ENCODE measurements around the gene FADS3.

Gene FADS3

DNA sequence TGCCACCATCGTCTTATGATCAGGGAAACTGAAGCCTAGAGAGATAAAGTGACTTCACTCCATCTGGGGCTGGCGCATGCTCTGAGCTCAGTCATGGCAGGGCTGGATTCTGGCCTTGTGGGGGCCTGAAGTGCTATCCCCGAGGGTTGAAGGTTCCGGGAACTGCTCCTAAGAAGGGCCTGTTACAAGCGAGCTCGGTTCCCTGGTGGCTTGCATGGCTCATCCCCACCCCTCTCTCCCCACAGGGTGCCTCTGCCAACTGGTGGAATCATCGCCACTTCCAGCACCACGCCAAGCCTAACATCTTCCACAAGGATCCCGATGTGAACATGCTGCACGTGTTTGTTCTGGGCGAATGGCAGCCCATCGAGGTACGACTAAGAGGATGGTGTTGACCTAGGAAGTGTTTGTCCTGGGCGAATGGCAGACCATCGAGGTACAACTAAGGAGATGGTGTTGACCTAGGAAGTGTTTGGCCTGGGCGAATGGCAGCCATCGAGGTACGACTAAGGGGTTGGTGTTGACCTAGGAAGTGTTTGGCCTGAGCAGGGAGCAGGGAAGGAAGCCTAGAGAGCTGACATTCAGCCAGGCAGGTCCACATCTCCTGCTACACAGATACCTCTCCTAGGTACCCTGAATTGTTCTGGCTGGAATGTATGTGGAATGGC, 43.3 kb downstream of the FADS3 start:
- no peak for TF ChIP-seq CTCF (IDR thresholded peaks at IDR 0.05; ENCODE audit: low read depth, low read length)
- H3K36me3 ChIP-seq: peaks cover 87% of the 10 kb centered on the region
- no peak overlapping the region for H3K4me3 ChIP-seq (ENCODE audit: low read depth, low read length)
- H3K27me3 ChIP-seq (ENCODE audit: insufficient read depth, low read depth, severe bottlenecking): no peaks in the 10 kb centered on the region
- DNase-seq: no peak
- no peak overlapping the region for H3K27ac ChIP-seq
- no peaks in the 10 kb centered on the region for H3K9me3 ChIP-seq (ENCODE audit: severe bottlenecking)

- TF ChIP-seq CTCF (IDR thresholded peaks at IDR 0.05; ENCODE audit: low read depth, low read length): no peak
- Histone ChIP-seq H3K27ac (no peak overlapping the region), H3K36me3 (peaks cover 88% of the 10 kb centered on the region), H3K27me3 (ENCODE audit: insufficient read depth, low read depth, severe bottlenecking) (no peaks in the 10 kb centered on the region), H3K4me3 (ENCODE audit: low read depth, low read length) (no peak overlapping the region), H3K9me3 (ENCODE audit: severe bottlenecking) (no peaks in the 10 kb centered on the region)
- no peak for DNase-seq
These were observed 44.9 kb downstream of the FADS3 start for GRCh38 chr11:61846362-61847020.

DNA sequence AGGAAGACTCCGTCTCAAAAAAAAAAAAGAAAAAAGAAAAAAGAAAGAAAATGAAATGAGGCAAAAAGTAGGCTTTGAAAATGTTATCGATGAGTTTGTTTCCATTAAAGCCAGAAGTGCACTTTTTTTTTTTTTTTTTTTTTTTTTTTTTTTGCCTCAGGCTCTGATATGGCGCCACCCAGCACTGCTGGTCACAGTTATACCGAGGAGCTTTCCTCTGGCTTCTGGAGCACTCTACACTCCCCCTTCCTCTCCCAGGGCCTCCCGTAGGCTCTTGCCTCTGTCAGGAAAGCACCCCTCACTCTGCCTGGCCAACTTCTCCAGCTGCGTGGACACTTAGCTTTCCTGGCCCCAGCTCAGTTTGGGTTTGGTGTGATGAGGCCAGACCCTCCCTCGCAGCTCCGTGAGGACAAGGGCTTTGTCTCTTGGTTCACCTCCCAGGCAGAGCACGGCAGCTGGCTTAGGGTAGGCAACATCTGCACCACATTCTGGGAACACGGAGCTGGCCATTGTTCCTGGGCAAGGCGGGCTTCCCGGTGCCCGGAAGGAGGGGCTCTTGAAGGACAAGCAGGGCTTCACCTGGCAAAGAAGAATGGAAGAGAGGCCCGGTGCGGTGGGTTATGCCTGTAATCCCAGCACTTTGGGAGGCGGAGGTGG, 46.3 kb downstream of the FADS3 start:
- TF ChIP-seq CTCF (IDR thresholded peaks at IDR 0.05; ENCODE audit: low read depth, low read length): no peak

DNA sequence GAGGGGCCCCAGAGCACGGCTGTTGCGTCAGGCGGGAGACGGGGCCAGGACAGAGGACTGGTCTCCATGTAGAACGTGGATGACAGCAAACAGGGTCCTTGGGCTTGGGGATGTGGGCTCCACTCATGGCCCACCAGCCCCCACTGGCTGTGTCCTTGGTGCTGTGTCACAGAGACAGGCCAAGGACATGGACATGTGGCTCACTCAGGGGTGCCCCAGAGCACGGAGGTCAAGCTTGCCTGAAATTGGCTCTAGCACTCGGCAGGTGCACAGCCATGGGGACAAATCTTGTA, 48.9 kb downstream of the FADS3 start:
- no peak overlapping the region for H3K27ac ChIP-seq
- DNase-seq: no peak
- peaks cover 87% of the 10 kb centered on the region for H3K36me3 ChIP-seq
- TF ChIP-seq CTCF (IDR thresholded peaks at IDR 0.05; ENCODE audit: low read depth, low read length): no peak
- H3K9me3 ChIP-seq (ENCODE audit: severe bottlenecking): no peaks in the 10 kb centered on the region
- no peak overlapping the region for H3K4me3 ChIP-seq (ENCODE audit: low read depth, low read length)
- H3K27me3 ChIP-seq (ENCODE audit: insufficient read depth, low read depth, severe bottlenecking): no peaks in the 10 kb centered on the region

More for the DNA sequence above, 46.3 kb downstream of the FADS3 start:
- no peak for DNase-seq
- H3K36me3 ChIP-seq: peaks cover 88% of the 10 kb centered on the region
- H3K9me3 ChIP-seq (ENCODE audit: severe bottlenecking): no peaks in the 10 kb centered on the region
- H3K27me3 ChIP-seq (ENCODE audit: insufficient read depth, low read depth, severe bottlenecking): no peaks in the 10 kb centered on the region
- no peak overlapping the region for H3K4me3 ChIP-seq (ENCODE audit: low read depth, low read length)
- H3K27ac ChIP-seq: no peak overlapping the region

DNA sequence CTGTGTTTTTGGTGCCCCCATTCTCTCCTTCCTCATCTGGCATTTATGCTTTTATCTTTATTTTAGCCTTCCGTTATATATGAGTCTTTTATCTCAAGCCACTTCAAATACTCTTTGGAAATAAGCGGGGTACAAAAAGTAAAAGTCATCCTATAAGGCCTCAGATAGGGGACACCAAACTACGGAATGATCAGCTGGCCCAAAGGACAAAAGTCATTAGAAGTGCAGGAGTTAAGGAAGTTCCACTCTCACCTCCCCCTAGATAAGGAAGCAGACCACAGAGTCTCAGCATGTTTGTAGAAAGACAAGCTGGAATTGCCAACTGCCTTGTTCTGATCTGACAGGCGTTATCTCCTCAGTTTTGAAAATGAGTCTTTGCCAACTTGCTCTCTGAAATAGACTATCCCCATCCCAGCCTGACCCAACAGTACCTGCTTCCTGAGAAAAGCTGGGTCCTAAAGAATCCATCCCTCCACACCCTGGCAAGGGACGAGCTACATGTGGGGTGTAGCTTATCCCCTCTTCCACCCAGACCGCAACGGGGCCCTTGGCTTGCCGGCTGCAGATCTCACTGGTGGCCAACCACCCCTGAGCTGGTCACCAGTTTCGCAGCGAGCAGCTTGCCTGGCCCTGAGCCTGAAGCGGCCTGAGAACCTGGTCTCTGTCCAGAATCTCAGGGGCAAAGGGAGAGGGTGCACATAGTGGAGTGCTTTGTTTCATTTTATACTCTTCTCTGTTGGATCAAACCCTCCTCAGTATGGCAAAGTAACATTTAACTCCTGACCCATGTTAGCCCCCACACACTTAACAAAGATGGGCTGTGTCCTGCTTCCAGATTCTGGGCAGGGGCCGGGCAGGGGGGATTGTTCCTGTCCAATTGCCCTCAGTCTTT, 49.5 kb downstream of the FADS3 start:
- no peak for TF ChIP-seq CTCF (IDR thresholded peaks at IDR 0.05; ENCODE audit: low read depth, low read length)
- no peaks in the 10 kb centered on the region for H3K27me3 ChIP-seq (ENCODE audit: insufficient read depth, low read depth, severe bottlenecking)
- no peak for DNase-seq
- H3K36me3 ChIP-seq: peaks cover 87% of the 10 kb centered on the region
- no peak overlapping the region for H3K27ac ChIP-seq
- no peak overlapping the region for H3K4me3 ChIP-seq (ENCODE audit: low read depth, low read length)
- no peaks in the 10 kb centered on the region for H3K9me3 ChIP-seq (ENCODE audit: severe bottlenecking)

Data from WERI-Rb-1 (cell line).